Mesenchymal stem cell (in vitro differentiated cells and primary cell): ENCODE measurements around the gene SLC29A2. TPM values are rescaled to one million over a fixed set of nuclear protein-coding genes. Genes with fewer than 3 reads are reported as not detected.

ENCODE experiments used
- small RNA-seq: library from polyadenylated mRNA; stranded (forward); fragments of <200 nt; extraction: miRNeasy Mini kit (QIAGEN cat#:217004); gene quantifications from one replicate; pipeline ENCODE3, GENCODE V24; 2013; ENCODE audit warnings: low read depth

Gene SLC29A2

Small RNA genes lying within 50 kb of the gene (small RNA-seq; reads per million reads assigned to genes)
- gene RF00017, result not detected
- not detected for gene RNU1-84P
